GM18909 (cell line): ENCODE data around the gene TRIP6.

Experiments used
- ATAC-seq: cut with Tn5 transposase; IDR thresholded peaks from one replicate; pipeline ENCODE4 v1.9.1; 2021; ENCODE audit warnings: mild to moderate bottlenecking; ENCODE audit not compliant: unreplicated experiment, poor library complexity

The TRIP6 gene

GRCh38 chr7:100867776-100868485, 744 bp downstream of the TRIP6 start:
- ATAC-seq = peak; percentile 27

- no peak for ATAC-seq
These were observed 6.6 kb downstream of the TRIP6 start for GRCh38 chr7:100873599-100874299.

- no peak for ATAC-seq
These were observed 7.1 kb downstream of the TRIP6 start for GRCh38 chr7:100874300-100874576.

- peak; percentile 89 for ATAC-seq
These were observed 7.6 kb downstream of the TRIP6 start, which contains the start of gene SRRT for GRCh38 chr7:100874577-100875355. Gene SRRT, plus strand, starts transcription at chr7:100875103. Its CDS starts 488 bp downstream, at chr7:100875591.

GRCh38 chr7:100875356-100875751, 8.2 kb downstream of the TRIP6 start:
- ATAC-seq = peak; percentile 30

- no peak for ATAC-seq
These were observed 10.8 kb downstream of the TRIP6 start for GRCh38 chr7:100878013-100878412.

GRCh38 chr7:100878685-100879084, 11.5 kb downstream of the TRIP6 start:
- no peak for ATAC-seq

- ATAC-seq = no peak
These were observed 12.6 kb downstream of the TRIP6 start for GRCh38 chr7:100879685-100880261.

- no peak for ATAC-seq
These were observed 13.5 kb downstream of the TRIP6 start for GRCh38 chr7:100880645-100881044.

- no peak for ATAC-seq
These were observed 13.9 kb downstream of the TRIP6 start for GRCh38 chr7:100881136-100881535.

GRCh38 chr7:100882201-100882600, 15.0 kb downstream of the TRIP6 start:
- no peak for ATAC-seq

- no peak for ATAC-seq
These were observed 15.8 kb downstream of the TRIP6 start for GRCh38 chr7:100882785-100883526.

- ATAC-seq = no peak
These were observed 17.7 kb downstream of the TRIP6 start for GRCh38 chr7:100884736-100885439.

GRCh38 chr7:100885440-100886141, 18.4 kb downstream of the TRIP6 start:
- no peak for ATAC-seq

GRCh38 chr7:100886142-100886935, 19.2 kb downstream of the TRIP6 start:
- ATAC-seq = no peak

- ATAC-seq = no peak
These were observed 19.8 kb downstream of the TRIP6 start for GRCh38 chr7:100886936-100887515.

GRCh38 chr7:100887516-100888290, 20.5 kb downstream of the TRIP6 start:
- ATAC-seq = peak; percentile 37
